ENCODE results near the gene STK17B.

The STK17B gene

GRCh38 chr2:196108604-196109003 lies 62.8 kb downstream of the STK17B start:
- Histone ChIP-seq H2BK12ac (ENCODE audit: low read length in 2 of 2) (no peak overlapping the region), H2BK15ac (ENCODE audit: low read depth, poor library complexity, severe bottlenecking) (no peak overlapping the region), H3K9me3 (ENCODE audit: control insufficient read depth, low read length) (no peaks in the 10 kb centered on the region), H3K27me3 (ENCODE audit: control insufficient read depth in 1 of 2, insufficient read depth in 1 of 2, low read length in 2 of 2) (no peaks in the 10 kb centered on the region), H3K4me3 (ENCODE audit: insufficient read depth in 1 of 2, low read depth in 1 of 2, low read length in 2 of 2) (no peak overlapping the region), H4K91ac (ENCODE audit: low read length) (no peak overlapping the region), H3K4ac (ENCODE audit: low read depth in 1 of 2, low read length in 2 of 2) (no peak overlapping the region), H2AK5ac (ENCODE audit: low read length, severe bottlenecking) (no peak overlapping the region), H3K4me1 (ENCODE audit: control insufficient read depth, insufficient read depth, low read depth, low read length) (no peaks in the 10 kb centered on the region), H3K18ac (ENCODE audit: low read depth in 1 of 2, low read length in 2 of 2) (no peak overlapping the region), H3K4me2 (ENCODE audit: low read length, poor library complexity, severe bottlenecking) (no peak overlapping the region), H4K8ac (ENCODE audit: low read length) (no peak overlapping the region), H3K9ac (ENCODE audit: low read length) (no peak overlapping the region), H3K79me1 (replicated peaks; ENCODE audit: low read length, poor library complexity, severe bottlenecking) (no peaks in the 10 kb centered on the region), H3K14ac (ENCODE audit: low read length in 2 of 2) (no peak overlapping the region), H3K23ac (ENCODE audit: low read length in 2 of 2) (no peak overlapping the region), H3K27ac (ENCODE audit: low read length, poor library complexity, severe bottlenecking) (no peak overlapping the region), H2AFZ (ENCODE audit: low read depth, low read length) (no peak overlapping the region), H3K36me3 (ENCODE audit: control insufficient read depth in 1 of 2, insufficient read depth in 2 of 2, low read depth in 1 of 2, low read length in 2 of 2) (no peaks in the 10 kb centered on the region), H2BK5ac (ENCODE audit: low read depth, low read length, poor library complexity, severe bottlenecking) (no peak overlapping the region), H2BK120ac (ENCODE audit: low read depth, low read length) (no peak overlapping the region)
- WGBS = no CpG with 5 or more reads among the region's 1 CpG
- DNase-seq = no peak

GRCh38 chr2:196105951-196106350 lies 65.4 kb downstream of the STK17B start:
- H3K9me3 ChIP-seq (ENCODE audit: control insufficient read depth, low read length) = no peaks in the 10 kb centered on the region
- no peak overlapping the region for H3K18ac ChIP-seq (ENCODE audit: low read depth in 1 of 2, low read length in 2 of 2)
- H4K91ac ChIP-seq (ENCODE audit: low read length) = no peak overlapping the region
- 92% methylated on average over 5 of the region's 5 CpGs for WGBS
- H2BK12ac ChIP-seq (ENCODE audit: low read length in 2 of 2) = no peak overlapping the region
- H3K23ac ChIP-seq (ENCODE audit: low read length in 2 of 2) = no peak overlapping the region
- H2AK5ac ChIP-seq (ENCODE audit: low read length, severe bottlenecking) = no peak overlapping the region
- no peak overlapping the region for H3K27ac ChIP-seq (ENCODE audit: low read length, poor library complexity, severe bottlenecking)
- H3K36me3 ChIP-seq (ENCODE audit: control insufficient read depth in 1 of 2, insufficient read depth in 2 of 2, low read depth in 1 of 2, low read length in 2 of 2) = no peaks in the 10 kb centered on the region
- H3K14ac ChIP-seq (ENCODE audit: low read length in 2 of 2) = no peak overlapping the region
- no peak overlapping the region for H2AFZ ChIP-seq (ENCODE audit: low read depth, low read length)
- H3K79me1 ChIP-seq (replicated peaks; ENCODE audit: low read length, poor library complexity, severe bottlenecking) = no peaks in the 10 kb centered on the region
- peaks cover 4% of the 10 kb centered on the region for H3K4me1 ChIP-seq (ENCODE audit: control insufficient read depth, insufficient read depth, low read depth, low read length)
- H4K8ac ChIP-seq (ENCODE audit: low read length) = no peak overlapping the region
- no peak overlapping the region for H3K4me2 ChIP-seq (ENCODE audit: low read length, poor library complexity, severe bottlenecking)
- H3K27me3 ChIP-seq (ENCODE audit: control insufficient read depth in 1 of 2, insufficient read depth in 1 of 2, low read length in 2 of 2) = no peaks in the 10 kb centered on the region
- H2BK5ac ChIP-seq (ENCODE audit: low read depth, low read length, poor library complexity, severe bottlenecking) = no peak overlapping the region
- DNase-seq = no peak
- H2BK120ac ChIP-seq (ENCODE audit: low read depth, low read length) = no peak overlapping the region
- no peak overlapping the region for H3K4ac ChIP-seq (ENCODE audit: low read depth in 1 of 2, low read length in 2 of 2)
- no peak overlapping the region for H3K4me3 ChIP-seq (ENCODE audit: insufficient read depth in 1 of 2, low read depth in 1 of 2, low read length in 2 of 2)
- no peak overlapping the region for H3K9ac ChIP-seq (ENCODE audit: low read length)
- no peak overlapping the region for H2BK15ac ChIP-seq (ENCODE audit: low read depth, poor library complexity, severe bottlenecking)

- peak overlapping the region; percentile 76 for H2AK5ac ChIP-seq (ENCODE audit: low read length, severe bottlenecking)
- no peak overlapping the region for H2BK12ac ChIP-seq (ENCODE audit: low read length in 2 of 2)
- H2BK5ac ChIP-seq (ENCODE audit: low read depth, low read length, poor library complexity, severe bottlenecking) = no peak overlapping the region
- H3K4me2 ChIP-seq (ENCODE audit: low read length, poor library complexity, severe bottlenecking) = no peak overlapping the region
- no peak for DNase-seq
- H3K27me3 ChIP-seq (ENCODE audit: control insufficient read depth in 1 of 2, insufficient read depth in 1 of 2, low read length in 2 of 2) = no peaks in the 10 kb centered on the region
- no peak overlapping the region for H3K9ac ChIP-seq (ENCODE audit: low read length)
- WGBS = 100% methylated on average over 2 of the region's 4 CpGs
- no peak overlapping the region for H2BK15ac ChIP-seq (ENCODE audit: low read depth, poor library complexity, severe bottlenecking)
- H3K23ac ChIP-seq (ENCODE audit: low read length in 2 of 2) = no peak overlapping the region
- H2BK120ac ChIP-seq (ENCODE audit: low read depth, low read length) = no peak overlapping the region
- H3K4me1 ChIP-seq (ENCODE audit: control insufficient read depth, insufficient read depth, low read depth, low read length) = peaks cover 4% of the 10 kb centered on the region
- H3K79me1 ChIP-seq (replicated peaks; ENCODE audit: low read length, poor library complexity, severe bottlenecking) = no peaks in the 10 kb centered on the region
- no peak overlapping the region for H4K8ac ChIP-seq (ENCODE audit: low read length)
- no peak overlapping the region for H3K4ac ChIP-seq (ENCODE audit: low read depth in 1 of 2, low read length in 2 of 2)
- H3K18ac ChIP-seq (ENCODE audit: low read depth in 1 of 2, low read length in 2 of 2) = no peak overlapping the region
- H3K9me3 ChIP-seq (ENCODE audit: control insufficient read depth, low read length) = no peaks in the 10 kb centered on the region
- H3K14ac ChIP-seq (ENCODE audit: low read length in 2 of 2) = no peak overlapping the region
- no peak overlapping the region for H4K91ac ChIP-seq (ENCODE audit: low read length)
- no peak overlapping the region for H3K4me3 ChIP-seq (ENCODE audit: insufficient read depth in 1 of 2, low read depth in 1 of 2, low read length in 2 of 2)
- H3K36me3 ChIP-seq (ENCODE audit: control insufficient read depth in 1 of 2, insufficient read depth in 2 of 2, low read depth in 1 of 2, low read length in 2 of 2) = no peaks in the 10 kb centered on the region
- H3K27ac ChIP-seq (ENCODE audit: low read length, poor library complexity, severe bottlenecking) = no peak overlapping the region
- H2AFZ ChIP-seq (ENCODE audit: low read depth, low read length) = no peak overlapping the region
Measured at GRCh38 chr2:196104066-196104465, 67.3 kb downstream of the STK17B start.

GRCh38 chr2:196103626-196104025 lies 67.8 kb downstream of the STK17B start:
- no peak overlapping the region for H3K27ac ChIP-seq (ENCODE audit: low read length, poor library complexity, severe bottlenecking)
- no peak overlapping the region for H3K4me3 ChIP-seq (ENCODE audit: insufficient read depth in 1 of 2, low read depth in 1 of 2, low read length in 2 of 2)
- H3K4ac ChIP-seq (ENCODE audit: low read depth in 1 of 2, low read length in 2 of 2) = no peak overlapping the region
- H4K8ac ChIP-seq (ENCODE audit: low read length) = no peak overlapping the region
- H3K27me3 ChIP-seq (ENCODE audit: control insufficient read depth in 1 of 2, insufficient read depth in 1 of 2, low read length in 2 of 2) = no peaks in the 10 kb centered on the region
- H2BK120ac ChIP-seq (ENCODE audit: low read depth, low read length) = no peak overlapping the region
- no peak overlapping the region for H2BK15ac ChIP-seq (ENCODE audit: low read depth, poor library complexity, severe bottlenecking)
- H3K4me1 ChIP-seq (ENCODE audit: control insufficient read depth, insufficient read depth, low read depth, low read length) = peaks cover 4% of the 10 kb centered on the region
- no peak overlapping the region for H3K23ac ChIP-seq (ENCODE audit: low read length in 2 of 2)
- no peak overlapping the region for H3K4me2 ChIP-seq (ENCODE audit: low read length, poor library complexity, severe bottlenecking)
- H4K91ac ChIP-seq (ENCODE audit: low read length) = no peak overlapping the region
- no peak overlapping the region for H2AFZ ChIP-seq (ENCODE audit: low read depth, low read length)
- no peak overlapping the region for H3K14ac ChIP-seq (ENCODE audit: low read length in 2 of 2)
- H2AK5ac ChIP-seq (ENCODE audit: low read length, severe bottlenecking) = no peak overlapping the region
- no peaks in the 10 kb centered on the region for H3K79me1 ChIP-seq (replicated peaks; ENCODE audit: low read length, poor library complexity, severe bottlenecking)
- no peak overlapping the region for H2BK12ac ChIP-seq (ENCODE audit: low read length in 2 of 2)
- H3K9me3 ChIP-seq (ENCODE audit: control insufficient read depth, low read length) = no peaks in the 10 kb centered on the region
- no peak overlapping the region for H2BK5ac ChIP-seq (ENCODE audit: low read depth, low read length, poor library complexity, severe bottlenecking)
- DNase-seq = no peak
- H3K36me3 ChIP-seq (ENCODE audit: control insufficient read depth in 1 of 2, insufficient read depth in 2 of 2, low read depth in 1 of 2, low read length in 2 of 2) = no peaks in the 10 kb centered on the region
- H3K18ac ChIP-seq (ENCODE audit: low read depth in 1 of 2, low read length in 2 of 2) = no peak overlapping the region
- H3K9ac ChIP-seq (ENCODE audit: low read length) = no peak overlapping the region
- whole genome bisulfite sequencing = 97% methylated on average over 2 of the region's 2 CpGs

Data from mesenchymal stem cell (in vitro differentiated cells and primary cell).